GM12875 (cell line): Measurements from ENCODE around the gene PPP6R3.

Experiments used
- H3K4me3 ChIP-seq: one replicate; pipeline ENCODE4 v1.5.1; 2011; ENCODE audit warnings: low read depth, low read length, control low read depth
- CTCF ChIP-seq: IDR thresholded peaks from 2 replicates; pipeline ENCODE4 v1.5.1; 2011; ENCODE audit warnings: low read depth, mild to moderate bottlenecking, control low read depth, inconsistent platforms, low read length, moderate library complexity, borderline replicate concordance; ENCODE audit not compliant: insufficient read depth

Gene PPP6R3

GRCh38 chr11:68560216-68560615 lies 99.7 kb downstream of the PPP6R3 start:
- TF ChIP-seq CTCF = no peak
- H3K4me3 ChIP-seq = no peak overlapping the region

- TF ChIP-seq CTCF = no peak
- no peak overlapping the region for H3K4me3 ChIP-seq
These were observed 102.9 kb downstream of the PPP6R3 start for GRCh38 chr11:68563454-68563853.

GRCh38 chr11:68564261-68564660 lies 103.7 kb downstream of the PPP6R3 start:
- no peak overlapping the region for H3K4me3 ChIP-seq
- no peak for TF ChIP-seq CTCF

GRCh38 chr11:68565768-68566167 lies 105.2 kb downstream of the PPP6R3 start:
- TF ChIP-seq CTCF = no peak

GRCh38 chr11:68567553-68567952 lies 107.0 kb downstream of the PPP6R3 start:
- TF ChIP-seq CTCF = no peak
- H3K4me3 ChIP-seq = no peak overlapping the region

More at GRCh38 chr11:68565768-68566167, 105.2 kb downstream of the PPP6R3 start:
- no peak overlapping the region for H3K4me3 ChIP-seq

- TF ChIP-seq CTCF = no peak
- H3K4me3 ChIP-seq = no peak overlapping the region
These were observed 108.8 kb downstream of the PPP6R3 start for GRCh38 chr11:68569357-68569756.

- no peak overlapping the region for H3K4me3 ChIP-seq
- TF ChIP-seq CTCF = no peak
These were observed 110.1 kb downstream of the PPP6R3 start for GRCh38 chr11:68570691-68571090.
